K562 (cell line): ENCODE measurements around the gene ZNF391. TPM values are rescaled to one million over a fixed set of nuclear protein-coding genes. Genes with fewer than 3 reads are reported as not detected.

Experiments used
- ATAC-seq: fragments of 200-7000 bp; cut with Tn5 transposase; 3 replicates; pipeline ENCODE4 v1.9.1; 2020; ENCODE audit warnings: moderate library complexity
- BruUV-seq: library from RNA; stranded (reverse); fragments of 400-500 nt; replicated peaks from 2 replicates; lab custom pipeline; 2021; lab: Mats Ljungman, UMichigan
- CTCF ChIA-PET: fragments of 300-600 bp; formaldehyde crosslinking; extraction: SDS; loops from one replicate; lab custom pipeline; 2021; ENCODE audit warnings: low intra/inter-chr PET ratio; lab: Yijun Ruan, JAX
- POLR2A ChIA-PET: fragments of 300-600, 350-650 bp; sonication (Branson Sonifier 250); formaldehyde crosslinking; extraction: SDS; loops from one replicate; lab custom pipeline; 2021; ENCODE audit warnings: antibody characterized with exemption, inconsistent platforms; lab: Yijun Ruan, JAX
- DNase-seq, 4 experiments: peaks; one replicate each; pipeline versions ENCODE4 v3.0.0 to v3.0.0-alpha.2; 2011 to 2018; ENCODE audit warnings: low spot score in 3 of 4, mixed read lengths in 3 of 4; ENCODE audit errors: extremely low read depth in 1 of 4
- FAIRE-seq: peaks from 2 replicates; lab custom pipeline; 2011; peaks lifted over from hg19 to GRCh38; lab: Jason Lieb, UNC
- H2AFZ ChIP-seq: 2 replicates; pipeline ENCODE4 v1.6.0; 2011; ENCODE audit warnings: low read depth, low read length, control low read depth, inconsistent platforms
- H3K27ac ChIP-seq: fragments of 200-600 bp; 3 replicates; pipeline ENCODE4 v1.8.0; 2011; ENCODE audit warnings: low read depth, mild to moderate bottlenecking, control low read depth, inconsistent platforms, low read length, moderate library complexity, mixed read lengths; ENCODE audit errors: extremely low read depth
- H3K27me3 ChIP-seq, 2 experiments: fragments of 300-600 bp in 1 of 2; 2 replicates in 1 of 2; 3 replicates in 1 of 2; pipeline versions ENCODE4 v1.6.0 to v1.8.0; 2011; ENCODE audit warnings: inconsistent platforms in 2 of 2, low read length in 2 of 2, mild to moderate bottlenecking in 1 of 2, mixed read lengths in 1 of 2, moderate library complexity in 1 of 2; ENCODE audit not compliant: control insufficient read depth in 2 of 2, insufficient read depth in 2 of 2
- H3K36me3 ChIP-seq: fragments of 300-600 bp; 3 replicates; pipeline ENCODE4 v1.8.0; 2011; ENCODE audit warnings: mild to moderate bottlenecking, low read length, inconsistent platforms; ENCODE audit not compliant: control insufficient read depth, insufficient read depth
- H3K4me1 ChIP-seq, 2 experiments: fragments of 200-600 bp in 1 of 2; replicated peaks in 1 of 2; 2 replicates in 1 of 2; 3 replicates in 1 of 2; pipeline versions ENCODE4 v1.5.1 to v1.8.0; 2011; ENCODE audit warnings: inconsistent platforms in 2 of 2, low read length in 2 of 2, mild to moderate bottlenecking in 1 of 2, mixed read lengths in 1 of 2, moderate library complexity in 1 of 2; ENCODE audit not compliant: control insufficient read depth in 2 of 2, insufficient read depth in 2 of 2
- H3K4me2 ChIP-seq: 2 replicates; pipeline ENCODE4 v1.6.1; 2011; ENCODE audit warnings: low read length, control low read depth, inconsistent platforms, mixed read lengths; ENCODE audit not compliant: insufficient read depth
- H3K4me3 ChIP-seq: fragments of 200-600 bp; sonication (generic), shearing (Covaris generic); 2 replicates; pipeline ENCODE4 v1.5.1; 2016; ENCODE audit warnings: control low read depth, inconsistent platforms
- H3K79me2 ChIP-seq: fragments of 200-600 bp; 3 replicates; pipeline ENCODE4 v1.8.0; 2011; ENCODE audit warnings: low read length, inconsistent platforms; ENCODE audit not compliant: control insufficient read depth, insufficient read depth
- H3K9ac ChIP-seq, 2 experiments: 2 replicates each; pipeline versions ENCODE4 v1.6.0 to v1.6.1; 2011; ENCODE audit warnings: low read depth in 2 of 2, low read length in 2 of 2, control low read depth in 1 of 2, inconsistent platforms in 1 of 2, mild to moderate bottlenecking in 1 of 2, mixed read lengths in 1 of 2; ENCODE audit not compliant: insufficient read depth in 1 of 2
- H3K9me1 ChIP-seq: one replicate; pipeline ENCODE4 v1.6.0; 2011; ENCODE audit warnings: inconsistent platforms, mild to moderate bottlenecking, low read length, moderate library complexity; ENCODE audit not compliant: control insufficient read depth, insufficient read depth
- H3K9me3 ChIP-seq: replicated peaks from 2 replicates; pipeline ENCODE4 v1.5.1; 2011; ENCODE audit warnings: low read depth, low read length, inconsistent platforms; ENCODE audit not compliant: control insufficient read depth, insufficient read depth
- H4K20me1 ChIP-seq: replicated peaks from 2 replicates; pipeline ENCODE4 v1.6.1; 2011; ENCODE audit warnings: low read length, inconsistent platforms, mixed read lengths; ENCODE audit not compliant: control insufficient read depth, insufficient read depth
- CLOCK ChIP-seq: fragments of 250-450 bp; sonication (Bioruptor Pico); IDR thresholded peaks from 2 replicates; pipeline ENCODE4 v1.4.0; 2020; ENCODE audit warnings: mild to moderate bottlenecking, moderate library complexity, borderline replicate concordance
- DACH1 ChIP-seq: fragments of 450-650 bp; IDR thresholded peaks from 2 replicates; pipeline ENCODE4 v1.6.1; 2018; ENCODE audit not compliant: partially characterized antibody
- GABPB2 ChIP-seq: fragments of 250-450 bp; sonication (Bioruptor Pico); conservative IDR thresholded peaks from 2 replicates; pipeline ENCODE4 v1.5.1; 2021; ENCODE audit warnings: mild to moderate bottlenecking
- GATAD2B ChIP-seq: fragments of 450-650 bp; IDR thresholded peaks from 2 replicates; pipeline ENCODE4 v1.6.1; 2017; ENCODE audit warnings: mild to moderate bottlenecking, borderline replicate concordance
- HMBOX1 ChIP-seq: sonication (generic); IDR thresholded peaks from 2 replicates; pipeline ENCODE4 v1.6.1; 2016
- HOMEZ ChIP-seq: fragments of 250-450 bp; sonication (Bioruptor Pico); IDR thresholded peaks from 2 replicates; pipeline ENCODE4 v1.4.0; 2020; ENCODE audit warnings: mild to moderate bottlenecking, moderate library complexity
- KAT2B ChIP-seq: IDR thresholded peaks from one replicate; pipeline ENCODE4 v1.6.1; 2012; ENCODE audit warnings: low read depth, mild to moderate bottlenecking, control low read depth, inconsistent platforms, low read length, moderate library complexity
- NR1H2 ChIP-seq: sonication (generic); formaldehyde crosslinking; IDR thresholded peaks from 2 replicates; pipeline ENCODE4 v1.4.0; 2020; ENCODE audit warnings: mild to moderate bottlenecking, missing genetic modification reagents
- SMARCC2 ChIP-seq: fragments of 450-650 bp; IDR thresholded peaks from 2 replicates; pipeline ENCODE4 v1.6.1; 2017; ENCODE audit warnings: antibody characterized with exemption, moderate library complexity, mild to moderate bottlenecking, low read depth
- TFAP4 ChIP-seq: sonication (generic); formaldehyde crosslinking; IDR thresholded peaks from 2 replicates; pipeline ENCODE4 v1.8.0; 2022; ENCODE audit warnings: missing genetic modification reagents, mild to moderate bottlenecking, moderate library complexity, borderline replicate concordance
- THAP7 ChIP-seq: fragments of 250-450 bp; sonication (Bioruptor Pico); IDR thresholded peaks from 2 replicates; pipeline ENCODE4 v1.5.0; 2021
- ZBTB34 ChIP-seq: fragments of 250-450 bp; sonication (Bioruptor Pico); IDR thresholded peaks from 2 replicates; pipeline ENCODE4 v1.8.0; 2021; ENCODE audit warnings: mild to moderate bottlenecking, moderate library complexity
- ZNF197 ChIP-seq: fragments of 200-800 bp; sonication (Bioruptor generic); IDR thresholded peaks from 2 replicates; pipeline ENCODE4 v1.6.1; 2016; ENCODE audit warnings: low read depth, missing genetic modification characterization, missing compliant biosample characterization
- ZNF232 ChIP-seq: sonication (generic); formaldehyde crosslinking; IDR thresholded peaks from 2 replicates; pipeline ENCODE4 v1.8.0; 2022; ENCODE audit warnings: mild to moderate bottlenecking, missing genetic modification reagents
- ZNF589 ChIP-seq: fragments of 200-800 bp; sonication (Bioruptor generic); IDR thresholded peaks from 2 replicates; pipeline ENCODE4 v1.6.1; 2016; ENCODE audit warnings: low read depth, missing genetic modification characterization, missing compliant biosample characterization
- in situ Hi-C: fragments of 300-500 bp; cut with MboI; formaldehyde crosslinking; loops from 4 replicates; pipeline ENCODE4 v1.15.0; 2018; ENCODE audit warnings: inconsistent platforms, mixed read lengths
- intact Hi-C: fragments of 100-400 bp; cut with micrococcal nuclease; formaldehyde crosslinking; loops from 2 replicates; pipeline ENCODE4 v1.14.2; 2022
- polyA plus RNA-seq, 8 experiments: library from polyadenylated mRNA; depleted of rRNA in 4 of 8; stranded (reverse) in 5 of 8; unstranded in 3 of 8; fragments of >200 nt; fragmentation: Nextera tagmentation in 2 of 8; fragmentation: Illumina TruSeq in 1 of 8; extraction: Ambion mirVana in 2 of 8; extraction: Trizol in 1 of 8; gene quantifications; 2 replicates each; pipeline versions ENCODE4 v1.2.1 to v1.2.3, GENCODE V29; 2011 to 2014; ENCODE audit warnings: inconsistent platforms in 1 of 8, missing spikeins in 1 of 8
- total RNA-seq, 7 experiments: library from RNA; depleted of rRNA in 6 of 7; stranded (reverse); fragments of >200 nt in 6 of 7; fragmentation: Illumina TruSeq in 2 of 7; extraction: Trizol in 2 of 7; gene quantifications; 2 replicates each; pipeline versions ENCODE4 v1.2.1 to v1.2.3, GENCODE V29; 2011 to 2021; ENCODE audit warnings: low replicate concordance in 1 of 7

ZNF391 gene
- total and polyA plus RNA-seq, 9 of the 15 experiments (the other 6 are each of a cell fraction or from before 2014, with no cell fraction given), result 2.3 to 10.1 (median 5.8) TPM

- Histone ChIP-seq H4K20me1 (no peaks in the 10 kb centered on the region), H3K4me3 (no peak overlapping the region), H3K9me1 (no peaks in the 10 kb centered on the region), H3K9ac (no peak overlapping the region), H2AFZ (no peak overlapping the region), H3K4me2 (no peak overlapping the region), H3K27me3 (no peaks in the 10 kb centered on the region; a peak in 1 of 5 replicates), H3K36me3 (no peaks in the 10 kb centered on the region), H3K9me3 (no peaks in the 10 kb centered on the region; the same call in none of the 2 replicates), H3K27ac (no peak overlapping the region), H3K4me1 (no peaks in the 10 kb centered on the region), H3K79me2 (no peaks in the 10 kb centered on the region)
- POLR2A ChIA-PET, result no interaction called here
- TF ChIP-seq TFAP4 (CRISPR knock-in tag) (no peak), HOMEZ (CRISPR knock-in tag) (no peak), ZBTB34 (CRISPR knock-in tag) (no peak), SMARCC2 (no peak), ZNF197 (CRISPR knock-in tag) (no peak), NR1H2 (CRISPR knock-in tag) (no peak), ZNF589 (no peak), DACH1 (peak; percentile 91), ZNF232 (CRISPR knock-in tag) (no peak), CLOCK (CRISPR knock-in tag) (no peak), HMBOX1 (no peak), GABPB2 (no peak), THAP7 (CRISPR knock-in tag) (no peak), GATAD2B (peak; percentile 61; the same call in 1 of the 2 replicates), KAT2B (no peak)
- no TSS peak for BruUV-seq
- ATAC-seq, result no peak
- CTCF ChIA-PET, result no interaction called here
- in situ Hi-C loops (no loop called here), intact Hi-C loops (no loop called here)
- no peak for FAIRE-seq
- DNase-seq, result no peak
Measured at GRCh38 chr6:27419363-27419762, 30.8 kb downstream of the ZNF391 start.
